HepG2 (cell line): ENCODE measurements around the gene GOLGA8S. TPM values are rescaled to one million over a fixed set of nuclear protein-coding genes. Genes with fewer than 3 reads are reported as not detected.

Source experiments
- ATAC-seq: fragments of 200-7000 bp; cut with Tn5 transposase; 3 replicates; pipeline ENCODE4 v1.9.1; 2020; ENCODE audit warnings: mild to moderate bottlenecking, moderate library complexity
- BruUV-seq: library from RNA; stranded (reverse); fragments of 400-500 nt; replicated peaks from 2 replicates; lab custom pipeline; 2021; lab: Mats Ljungman, UMichigan
- CTCF ChIA-PET: fragments of 300-600 bp; formaldehyde crosslinking; extraction: SDS; loops from one replicate; lab custom pipeline; 2021; ENCODE audit warnings: low total read pairs, inconsistent platforms, low intra/inter-chr PET ratio; lab: Yijun Ruan, JAX
- POLR2A ChIA-PET: fragments of 350-600 bp; sonication (Branson Sonifier 250); formaldehyde crosslinking; loops from one replicate; lab custom pipeline; 2020; ENCODE audit warnings: antibody characterized with exemption, inconsistent platforms; lab: Yijun Ruan, JAX
- DNase-seq: peaks from one replicate; pipeline ENCODE4 v3.0.0-alpha.2; 2015; ENCODE audit warnings: low spot score
- FAIRE-seq: peaks from 3 replicates; lab custom pipeline; 2011; peaks lifted over from hg19 to GRCh38; lab: Jason Lieb, UNC
- H2AFZ ChIP-seq: one replicate; pipeline ENCODE4 v1.6.1; 2011; ENCODE audit warnings: low read length, inconsistent platforms
- H3K27ac ChIP-seq: fragments of 300-600 bp; 3 replicates; pipeline ENCODE4 v1.8.0; 2011; ENCODE audit warnings: mixed run types, mild to moderate bottlenecking, mixed read lengths, low read length, inconsistent platforms; ENCODE audit not compliant: insufficient read depth; ENCODE audit errors: extremely low read length
- H3K27me3 ChIP-seq, 2 experiments: fragments of 200-600 bp in 1 of 2; 2 replicates in 1 of 2; 3 replicates in 1 of 2; pipeline versions ENCODE4 v1.6.0 to v1.8.0; 2011; ENCODE audit warnings: low read length in 2 of 2, mild to moderate bottlenecking in 2 of 2, moderate library complexity in 2 of 2, inconsistent platforms in 1 of 2; ENCODE audit not compliant: insufficient read depth in 2 of 2, control insufficient read depth in 1 of 2
- H3K36me3 ChIP-seq, 2 experiments: fragments of 200-600 bp in 1 of 2; replicated peaks in 1 of 2; 2 replicates in 1 of 2; 3 replicates in 1 of 2; pipeline versions ENCODE4 v1.5.1 to v1.8.0; 2011; ENCODE audit warnings: low read length in 2 of 2, inconsistent platforms in 1 of 2; ENCODE audit not compliant: insufficient read depth in 2 of 2, control insufficient read depth in 1 of 2
- H3K4me1 ChIP-seq: 2 replicates; pipeline ENCODE4 v1.5.1; 2012; ENCODE audit warnings: low read length, inconsistent platforms; ENCODE audit not compliant: insufficient read depth
- H3K4me2 ChIP-seq: 2 replicates; pipeline ENCODE4 v1.6.0; 2011; ENCODE audit warnings: low read depth, low read length, inconsistent platforms
- H3K4me3 ChIP-seq, 3 experiments: fragments of 200-600 bp in 1 of 3; sonication (generic), shearing (Covaris generic) in 1 of 3; replicated peaks in 1 of 3; 2 replicates each; pipeline ENCODE4 v1.5.1; 2011 to 2016; ENCODE audit warnings: low read length in 3 of 3, inconsistent platforms in 2 of 3, low read depth in 2 of 3, mild to moderate bottlenecking in 2 of 3, control low read depth in 1 of 3, mixed read lengths in 1 of 3; ENCODE audit not compliant: insufficient read depth in 1 of 3
- H3K79me2 ChIP-seq: one replicate; pipeline ENCODE4 v1.6.1; 2011; ENCODE audit warnings: low read length, inconsistent platforms; ENCODE audit not compliant: insufficient read depth
- H3K9ac ChIP-seq: 2 replicates; pipeline ENCODE4 v1.6.0; 2011; ENCODE audit warnings: mild to moderate bottlenecking, low read depth, low read length, inconsistent platforms; ENCODE audit not compliant: insufficient read depth
- H3K9me3 ChIP-seq: 2 replicates; pipeline ENCODE4 v1.5.1; 2012; ENCODE audit warnings: mild to moderate bottlenecking, low read length
- H4K20me1 ChIP-seq: 2 replicates; pipeline ENCODE4 v1.6.0; 2011; ENCODE audit warnings: inconsistent platforms, mild to moderate bottlenecking, low read length, moderate library complexity; ENCODE audit not compliant: insufficient read depth
- ATM ChIP-seq: fragments of 450-650 bp; IDR thresholded peaks from 2 replicates; pipeline ENCODE4 v1.7.1; 2017; ENCODE audit warnings: mild to moderate bottlenecking, borderline replicate concordance
- BORCS8-MEF2B ChIP-seq: sonication (generic); formaldehyde crosslinking; IDR thresholded peaks from 2 replicates; pipeline ENCODE4 v1.8.0; 2022; ENCODE audit warnings: mild to moderate bottlenecking, missing genetic modification reagents
- CEBPG ChIP-seq: IDR thresholded peaks from 2 replicates; pipeline ENCODE4 v1.6.1; 2016
- MAFF ChIP-seq: IDR thresholded peaks from 2 replicates; pipeline ENCODE4 v1.6.1; 2011; ENCODE audit warnings: low read depth, low read length, improper control_type of control experiment
- MAFK ChIP-seq, 2 experiments: IDR thresholded peaks in 1 of 2; conservative IDR thresholded peaks in 1 of 2; 2 replicates each; pipeline ENCODE4 v1.6.1; 2011; ENCODE audit warnings: improper control_type of control experiment in 2 of 2, low read length in 2 of 2
- MZF1 ChIP-seq: sonication (generic); formaldehyde crosslinking; IDR thresholded peaks from 2 replicates; pipeline ENCODE4 v1.8.1; 2023; ENCODE audit warnings: mild to moderate bottlenecking, missing genetic modification reagents, borderline replicate concordance
- RBM22 ChIP-seq: fragments of 200-400 bp; formaldehyde crosslinking; optimal IDR thresholded peaks from 2 replicates; pipeline ENCODE3; 2017; ENCODE audit warnings: mild to moderate bottlenecking, low read length, moderate library complexity
- RELA ChIP-seq: sonication (generic); formaldehyde crosslinking; IDR thresholded peaks from 2 replicates; pipeline ENCODE4 v1.4.0; 2020; ENCODE audit warnings: missing genetic modification reagents
- TARDBP ChIP-seq: sonication (generic); formaldehyde crosslinking; IDR thresholded peaks from 2 replicates; pipeline ENCODE4 v1.8.0; 2022; ENCODE audit warnings: mild to moderate bottlenecking, missing genetic modification reagents
- ZNF20 ChIP-seq: sonication (generic); formaldehyde crosslinking; IDR thresholded peaks from 2 replicates; pipeline ENCODE4 v1.4.0; 2020; ENCODE audit warnings: mild to moderate bottlenecking, moderate library complexity, missing genetic modification reagents
- ZNF30 ChIP-seq: sonication (generic); formaldehyde crosslinking; IDR thresholded peaks from 2 replicates; pipeline ENCODE4 v1.5.0; 2020; ENCODE audit warnings: mild to moderate bottlenecking, missing genetic modification reagents
- ZNF343 ChIP-seq: sonication (generic); formaldehyde crosslinking; IDR thresholded peaks from 2 replicates; pipeline ENCODE4 v1.4.0; 2020; ENCODE audit warnings: mild to moderate bottlenecking, missing genetic modification reagents
- ZNF776 ChIP-seq: sonication (generic); formaldehyde crosslinking; IDR thresholded peaks from 2 replicates; pipeline ENCODE4 v1.4.0; 2020; ENCODE audit warnings: mild to moderate bottlenecking, missing genetic modification reagents
- WGBS: methylation state at CpG from one replicate; pipeline ENCODE4 v1.1.6; 2017; ENCODE audit warnings: low lambda C conversion rate; 5-methylcytosine and 5-hydroxymethylcytosine counted together
- in situ Hi-C: cut with HindIII; loops from 2 replicates; pipeline ENCODE4 v1.10.0; 2017; ENCODE audit warnings: low pct_unique_long_range_greater_than_20kb; ENCODE audit not compliant: extremely low pct_ligation_motif_present
- intact Hi-C: fragments of 100-400 bp; cut with micrococcal nuclease; formaldehyde crosslinking; loops from one replicate; pipeline ENCODE4 v1.10.0; 2022; ENCODE audit not compliant: unreplicated experiment
- polyA plus RNA-seq, 8 experiments: library from polyadenylated mRNA; depleted of rRNA in 3 of 8; stranded (reverse) in 7 of 8; unstranded in 1 of 8; fragments of >200 nt; fragmentation: Illumina TruSeq in 4 of 8; extraction: Trizol in 4 of 8; gene quantifications; 2 replicates each; pipeline versions ENCODE4 v1.2.1 to v1.2.3, GENCODE V29; 2011 to 2016; ENCODE audit warnings: low read depth in 4 of 8, missing spikeins in 1 of 8, mixed read lengths in 1 of 8; ENCODE audit not compliant: insufficient read depth in 1 of 8
- total RNA-seq, 5 experiments: library from RNA; depleted of rRNA; stranded (reverse); fragments of >200 nt; fragmentation: Illumina TruSeq; extraction: Trizol; gene quantifications; 2 replicates each; pipeline ENCODE4 v1.2.3, GENCODE V29; 2016; ENCODE audit warnings: low read depth in 1 of 5
- TF ChIP-seq, protein P1 (sequence below): sonication (generic); formaldehyde crosslinking; IDR thresholded peaks from 2 replicates; pipeline ENCODE4 v1.4.0; 2020; ENCODE audit warnings: missing genetic modification reagents
- TF ChIP-seq, protein P2 (sequence below): sonication (generic); formaldehyde crosslinking; IDR thresholded peaks from 2 replicates; pipeline ENCODE4 v1.4.0; 2020; ENCODE audit warnings: mild to moderate bottlenecking, low read depth, missing genetic modification reagents

The GOLGA8S gene
- total and polyA plus RNA-seq, 2 of the 13 experiments (the other 11 are each of a cell fraction or from before 2014, with no cell fraction given), result 0.02 to 0.03 TPM

DNA sequence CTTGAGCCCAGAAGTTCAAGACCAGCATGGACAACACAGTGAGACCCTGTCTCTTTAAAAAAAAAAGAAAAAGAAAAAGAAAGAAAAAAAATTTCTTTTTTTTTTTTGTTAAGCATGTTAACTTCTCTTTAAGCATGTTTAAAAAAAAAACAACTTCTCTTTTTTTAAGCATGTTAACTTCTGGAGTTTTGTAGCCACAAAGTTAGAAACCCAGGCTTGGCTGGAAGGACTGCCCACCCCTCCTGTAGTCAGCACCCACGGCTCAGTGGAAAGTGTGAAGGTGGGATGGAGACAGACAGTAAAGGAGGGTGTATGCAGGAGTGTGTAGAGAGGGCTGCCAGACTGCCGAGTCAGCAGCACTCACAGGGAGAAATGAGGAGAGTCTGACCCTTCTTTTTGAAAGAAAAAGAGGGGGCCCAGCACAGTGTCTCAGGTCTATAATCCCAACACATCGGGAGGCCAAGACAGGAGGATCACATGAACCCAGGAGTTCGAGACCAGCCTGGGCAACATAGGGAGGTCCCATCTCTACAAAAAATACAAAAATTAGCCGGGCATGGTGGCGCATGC, 33.2 kb downstream of the GOLGA8S start:
- ChIA-PET CTCF (no interaction called here), POLR2A (no interaction called here)
- DNase-seq (no peak), FAIRE-seq (no peak), ATAC-seq (no peak)
- in situ Hi-C loops (no loop called here), intact Hi-C loops (no loop called here)
- BruUV-seq, result no TSS peak
- Histone ChIP-seq H3K4me1 (no peaks in the 10 kb centered on the region), H2AFZ (no peak overlapping the region), H3K9me3 (no peaks in the 10 kb centered on the region), H4K20me1 (no peaks in the 10 kb centered on the region), H3K79me2 (no peaks in the 10 kb centered on the region), H3K27me3 (peaks cover 1 to 4% of the 10 kb centered on the region in 2 experiments; a peak in 3 of 5 replicates), H3K27ac (no peak overlapping the region), H3K4me2 (no peak overlapping the region), H3K4me3 (no peak overlapping the region), H3K36me3 (no peaks in the 10 kb centered on the region), H3K9ac (no peak overlapping the region)
- no peak for TF ChIP-seq BORCS8-MEF2B (CRISPR knock-in tag)
- TF ChIP-seq MAFF, result 0 out of 2 replicates have a peak, but pooled peaks have one; percentile 3
- TF ChIP-seq RELA, result no peak
- no peak for TF ChIP-seq MZF1 (CRISPR knock-in tag)
- TF ChIP-seq ZNF776 (CRISPR knock-in tag), result no peak
- peak in 1 of 2 experiments; percentile 50; a peak in 3 of 4 replicates for TF ChIP-seq MAFK (conservative IDR thresholded peaks at IDR 0.05 in 1 of 2, IDR thresholded peaks at IDR 0.05 in 1 of 2; ENCODE audit: low read length in 2 of 2)
- no peak for TF ChIP-seq RBM22
- TF ChIP-seq ZNF30 (CRISPR knock-in tag), result no peak
- 14% methylated on average over 5 of the region's 6 CpGs for WGBS

DNA sequence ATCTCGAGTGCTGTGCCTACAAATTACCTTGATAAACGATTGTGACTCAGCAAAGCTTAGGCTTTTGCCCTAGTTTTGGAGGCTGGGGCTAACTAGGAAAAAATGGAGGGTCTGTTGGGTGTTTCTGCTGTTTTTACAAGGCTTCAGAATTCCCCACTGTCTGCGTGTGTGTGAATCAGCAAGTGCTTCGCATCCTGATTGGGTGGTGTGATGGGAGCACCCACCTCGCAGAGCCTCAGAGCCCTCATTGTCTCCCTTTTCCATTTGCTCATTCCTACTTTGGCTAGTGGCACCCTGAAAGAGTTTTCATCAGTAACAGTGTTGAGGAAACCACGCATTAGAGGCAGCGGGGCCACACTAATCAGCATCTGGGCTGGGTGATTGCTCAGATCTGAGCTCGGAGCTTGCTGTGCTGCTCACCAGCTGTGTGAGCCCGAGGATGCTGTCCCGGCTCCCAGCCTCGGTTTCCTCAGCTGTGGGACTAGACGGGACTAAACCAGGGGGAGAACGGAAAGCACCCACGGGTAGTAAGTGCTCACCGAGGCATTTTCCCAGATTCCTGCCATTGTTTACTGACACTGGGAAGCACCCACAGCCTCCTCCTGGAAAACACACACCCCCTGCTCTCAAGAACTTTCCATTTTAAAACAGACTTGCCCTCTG, 40.6 kb downstream of the GOLGA8S start:
- no peaks in the 10 kb centered on the region for H4K20me1 ChIP-seq
- H3K4me2 ChIP-seq, result no peak overlapping the region
- H3K9ac ChIP-seq, result no peak overlapping the region
- H3K79me2 ChIP-seq, result no peaks in the 10 kb centered on the region
- ATAC-seq, result no peak
- H3K4me3 ChIP-seq, result no peak overlapping the region
- no peak for FAIRE-seq
- H3K27me3 ChIP-seq, result peaks cover 0 to 3% of the 10 kb centered on the region in 2 experiments; a peak in 1 of 5 replicates
- intact Hi-C loops, result no loop called here
- no peak overlapping the region for H3K27ac ChIP-seq
- BruUV-seq, result no TSS peak
- ChIA-PET POLR2A (no interaction called here), CTCF (no interaction called here)
- WGBS, result 24% methylated on average over 7 of the region's 15 CpGs
- no peaks in the 10 kb centered on the region for H3K36me3 ChIP-seq
- no peak for DNase-seq
- H3K9me3 ChIP-seq, result no peaks in the 10 kb centered on the region
- no peaks in the 10 kb centered on the region for H3K4me1 ChIP-seq
- in situ Hi-C loops, result no loop called here
- no peak overlapping the region for H2AFZ ChIP-seq
- TF ChIP-seq ZNF343 (CRISPR knock-in tag) (no peak), ZNF20 (CRISPR knock-in tag) (no peak), ZNF776 (CRISPR knock-in tag) (no peak), CEBPG (CRISPR knock-in tag) (no peak), TARDBP (CRISPR knock-in tag) (no peak), ATM (no peak)
- TF ChIP-seq, protein P1, sequence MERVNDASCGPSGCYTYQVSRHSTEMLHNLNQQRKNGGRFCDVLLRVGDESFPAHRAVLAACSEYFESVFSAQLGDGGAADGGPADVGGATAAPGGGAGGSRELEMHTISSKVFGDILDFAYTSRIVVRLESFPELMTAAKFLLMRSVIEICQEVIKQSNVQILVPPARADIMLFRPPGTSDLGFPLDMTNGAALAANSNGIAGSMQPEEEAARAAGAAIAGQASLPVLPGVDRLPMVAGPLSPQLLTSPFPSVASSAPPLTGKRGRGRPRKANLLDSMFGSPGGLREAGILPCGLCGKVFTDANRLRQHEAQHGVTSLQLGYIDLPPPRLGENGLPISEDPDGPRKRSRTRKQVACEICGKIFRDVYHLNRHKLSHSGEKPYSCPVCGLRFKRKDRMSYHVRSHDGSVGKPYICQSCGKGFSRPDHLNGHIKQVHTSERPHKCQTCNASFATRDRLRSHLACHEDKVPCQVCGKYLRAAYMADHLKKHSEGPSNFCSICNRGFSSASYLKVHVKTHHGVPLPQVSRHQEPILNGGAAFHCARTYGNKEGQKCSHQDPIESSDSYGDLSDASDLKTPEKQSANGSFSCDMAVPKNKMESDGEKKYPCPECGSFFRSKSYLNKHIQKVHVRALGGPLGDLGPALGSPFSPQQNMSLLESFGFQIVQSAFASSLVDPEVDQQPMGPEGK, result no peak
- TF ChIP-seq, protein P2, sequence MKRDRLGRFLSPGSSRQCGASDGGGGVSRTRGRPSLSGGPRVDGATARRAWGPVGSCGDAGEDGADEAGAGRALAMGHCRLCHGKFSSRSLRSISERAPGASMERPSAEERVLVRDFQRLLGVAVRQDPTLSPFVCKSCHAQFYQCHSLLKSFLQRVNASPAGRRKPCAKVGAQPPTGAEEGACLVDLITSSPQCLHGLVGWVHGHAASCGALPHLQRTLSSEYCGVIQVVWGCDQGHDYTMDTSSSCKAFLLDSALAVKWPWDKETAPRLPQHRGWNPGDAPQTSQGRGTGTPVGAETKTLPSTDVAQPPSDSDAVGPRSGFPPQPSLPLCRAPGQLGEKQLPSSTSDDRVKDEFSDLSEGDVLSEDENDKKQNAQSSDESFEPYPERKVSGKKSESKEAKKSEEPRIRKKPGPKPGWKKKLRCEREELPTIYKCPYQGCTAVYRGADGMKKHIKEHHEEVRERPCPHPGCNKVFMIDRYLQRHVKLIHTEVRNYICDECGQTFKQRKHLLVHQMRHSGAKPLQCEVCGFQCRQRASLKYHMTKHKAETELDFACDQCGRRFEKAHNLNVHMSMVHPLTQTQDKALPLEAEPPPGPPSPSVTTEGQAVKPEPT (CRISPR knock-in tag), result no peak
